Left ventricle myocardium inferior (tissue), 1 donor: Measurements from ENCODE around the gene LYG2. TPM values are rescaled to one million over a fixed set of nuclear protein-coding genes. Genes with fewer than 3 reads are reported as not detected.

Source experiments
- DNase-seq: peaks from one replicate; pipeline ENCODE4 v3.0.0-alpha.2; 2020
- H3K27ac ChIP-seq: fragments of 200-600 bp; replicated peaks from 2 replicates; pipeline ENCODE4 v1.8.0; 2021
- H3K27me3 ChIP-seq: fragments of 200-600 bp; 2 replicates; pipeline ENCODE4 v1.8.0; 2021; ENCODE audit warnings: low read depth
- H3K36me3 ChIP-seq: fragments of 200-600 bp; 2 replicates; pipeline ENCODE4 v1.8.0; 2021
- H3K4me1 ChIP-seq: fragments of 200-600 bp; 2 replicates; pipeline ENCODE4 v1.8.0; 2021
- H3K4me3 ChIP-seq: fragments of 200-600 bp; 2 replicates; pipeline ENCODE4 v1.8.0; 2021; ENCODE audit warnings: mild to moderate bottlenecking, moderate library complexity
- H3K9me3 ChIP-seq: fragments of 200-600 bp; replicated peaks from 2 replicates; pipeline ENCODE4 v1.8.0; 2021
- intact Hi-C: fragments of 100-400 bp; cut with micrococcal nuclease; formaldehyde crosslinking; loops from one replicate; pipeline ENCODE4 v1.11.0; 2022
- total RNA-seq: library from RNA; stranded (reverse); fragmentation: NEBNext Ultra II Directional; extraction: Animal tissue kit (Norgen Biotek cat#: 25700); gene quantifications from one replicate; pipeline ENCODE4 v1.2.1, GENCODE V29; 2021
- TF ChIP-seq, protein P1 (sequence below): fragments of 200-600 bp; IDR thresholded peaks from 2 replicates; pipeline ENCODE4 v1.8.0; 2021; ENCODE audit warnings: antibody characterized with exemption, mild to moderate bottlenecking, borderline replicate concordance
- donor health status: DM: no; HTN: yes; CAD: no; lungs with severe emphysema.

The LYG2 gene
- total RNA-seq, 1 donor from 2014 or later, result not detected

DNA sequence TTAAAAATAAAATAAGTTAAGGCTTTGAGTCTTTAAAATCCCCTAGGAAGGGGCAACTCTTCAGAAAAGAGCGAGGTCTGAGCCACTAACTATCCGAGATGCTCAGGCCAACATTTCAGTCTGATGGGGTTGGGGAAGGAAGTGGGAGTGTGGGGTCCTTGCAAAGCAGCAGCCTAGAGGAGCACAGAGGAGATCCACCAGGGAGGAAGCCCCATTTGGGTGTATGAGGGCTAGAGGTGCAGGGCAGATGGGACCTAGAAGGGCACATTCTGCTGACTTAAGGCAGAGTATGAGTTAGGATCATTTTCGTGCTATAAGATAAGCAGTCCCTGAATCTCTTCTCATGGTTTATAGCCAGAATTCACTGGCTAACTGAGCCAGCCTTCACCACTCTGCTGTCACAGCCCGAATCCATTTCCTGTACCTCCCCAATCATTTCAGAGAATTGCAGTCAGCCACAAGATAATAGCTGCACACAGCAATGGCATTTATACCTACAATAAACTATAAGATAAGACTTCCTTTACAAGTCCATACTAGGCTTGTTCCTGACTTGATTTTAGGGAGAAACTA is 37.5 kb downstream of the LYG2 start:
- Histone ChIP-seq H3K9me3 (no peaks in the 10 kb centered on the region), H3K4me3 (no peak overlapping the region), H3K36me3 (peaks cover 6% of the 10 kb centered on the region), H3K4me1 (no peaks in the 10 kb centered on the region), H3K27me3 (no peaks in the 10 kb centered on the region), H3K27ac (no peak overlapping the region)
- TF ChIP-seq, protein P1, sequence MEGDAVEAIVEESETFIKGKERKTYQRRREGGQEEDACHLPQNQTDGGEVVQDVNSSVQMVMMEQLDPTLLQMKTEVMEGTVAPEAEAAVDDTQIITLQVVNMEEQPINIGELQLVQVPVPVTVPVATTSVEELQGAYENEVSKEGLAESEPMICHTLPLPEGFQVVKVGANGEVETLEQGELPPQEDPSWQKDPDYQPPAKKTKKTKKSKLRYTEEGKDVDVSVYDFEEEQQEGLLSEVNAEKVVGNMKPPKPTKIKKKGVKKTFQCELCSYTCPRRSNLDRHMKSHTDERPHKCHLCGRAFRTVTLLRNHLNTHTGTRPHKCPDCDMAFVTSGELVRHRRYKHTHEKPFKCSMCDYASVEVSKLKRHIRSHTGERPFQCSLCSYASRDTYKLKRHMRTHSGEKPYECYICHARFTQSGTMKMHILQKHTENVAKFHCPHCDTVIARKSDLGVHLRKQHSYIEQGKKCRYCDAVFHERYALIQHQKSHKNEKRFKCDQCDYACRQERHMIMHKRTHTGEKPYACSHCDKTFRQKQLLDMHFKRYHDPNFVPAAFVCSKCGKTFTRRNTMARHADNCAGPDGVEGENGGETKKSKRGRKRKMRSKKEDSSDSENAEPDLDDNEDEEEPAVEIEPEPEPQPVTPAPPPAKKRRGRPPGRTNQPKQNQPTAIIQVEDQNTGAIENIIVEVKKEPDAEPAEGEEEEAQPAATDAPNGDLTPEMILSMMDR, result no peak
- intact Hi-C loops, result no loop called here
- no peak for DNase-seq

DNA sequence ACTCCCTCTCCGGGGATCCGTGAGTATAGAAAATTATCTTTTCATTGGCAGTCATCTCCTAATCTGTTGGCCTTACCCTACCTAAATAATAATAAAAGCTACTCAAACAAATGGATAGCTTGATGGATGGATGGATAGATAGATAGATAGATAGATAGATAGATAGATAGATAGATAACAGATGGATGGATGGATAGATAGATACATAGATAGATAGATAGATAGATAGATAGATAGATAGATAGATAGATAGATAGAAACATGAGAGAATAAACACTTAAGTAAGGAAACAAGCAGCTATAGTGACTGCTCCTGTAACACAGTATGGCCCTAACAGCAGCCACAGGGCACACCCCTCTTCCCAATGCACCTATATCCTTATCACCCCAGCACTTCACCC is 39.4 kb downstream of the LYG2 start:
- no peaks in the 10 kb centered on the region for H3K9me3 ChIP-seq
- no peak overlapping the region for H3K27ac ChIP-seq
- H3K36me3 ChIP-seq, result peaks cover 6% of the 10 kb centered on the region
- TF ChIP-seq, protein P1, result no peak
- intact Hi-C loops, result no loop called here
- no peak overlapping the region for H3K4me3 ChIP-seq
- no peaks in the 10 kb centered on the region for H3K4me1 ChIP-seq
- H3K27me3 ChIP-seq, result no peaks in the 10 kb centered on the region
- DNase-seq, result no peak

DNA sequence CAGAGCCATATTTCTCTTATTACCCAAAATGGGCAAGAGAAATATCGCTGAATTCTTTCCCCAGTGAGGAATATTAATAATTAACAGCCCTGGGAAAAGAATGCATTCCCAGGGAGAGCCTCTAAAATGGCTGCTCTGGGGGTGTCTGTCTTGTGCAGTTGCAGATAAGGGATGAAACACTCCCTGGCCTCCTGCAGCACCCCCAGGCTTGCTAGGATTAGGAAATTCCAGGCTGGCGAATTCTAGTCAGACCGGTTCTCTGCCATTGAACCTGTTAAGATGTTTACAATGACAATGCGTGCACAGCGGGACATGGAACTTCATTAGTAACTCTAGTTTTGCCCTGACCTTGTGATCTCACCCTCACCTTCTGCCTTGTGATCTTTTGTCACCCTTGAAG is 50.0 kb downstream of the LYG2 start:
- Histone ChIP-seq H3K27ac (no peak overlapping the region), H3K4me3 (no peak overlapping the region), H3K36me3 (no peaks in the 10 kb centered on the region), H3K27me3 (no peaks in the 10 kb centered on the region), H3K9me3 (no peaks in the 10 kb centered on the region), H3K4me1 (no peaks in the 10 kb centered on the region)
- intact Hi-C loops, result no loop called here
- no peak for DNase-seq
- TF ChIP-seq, protein P1, result no peak

DNA sequence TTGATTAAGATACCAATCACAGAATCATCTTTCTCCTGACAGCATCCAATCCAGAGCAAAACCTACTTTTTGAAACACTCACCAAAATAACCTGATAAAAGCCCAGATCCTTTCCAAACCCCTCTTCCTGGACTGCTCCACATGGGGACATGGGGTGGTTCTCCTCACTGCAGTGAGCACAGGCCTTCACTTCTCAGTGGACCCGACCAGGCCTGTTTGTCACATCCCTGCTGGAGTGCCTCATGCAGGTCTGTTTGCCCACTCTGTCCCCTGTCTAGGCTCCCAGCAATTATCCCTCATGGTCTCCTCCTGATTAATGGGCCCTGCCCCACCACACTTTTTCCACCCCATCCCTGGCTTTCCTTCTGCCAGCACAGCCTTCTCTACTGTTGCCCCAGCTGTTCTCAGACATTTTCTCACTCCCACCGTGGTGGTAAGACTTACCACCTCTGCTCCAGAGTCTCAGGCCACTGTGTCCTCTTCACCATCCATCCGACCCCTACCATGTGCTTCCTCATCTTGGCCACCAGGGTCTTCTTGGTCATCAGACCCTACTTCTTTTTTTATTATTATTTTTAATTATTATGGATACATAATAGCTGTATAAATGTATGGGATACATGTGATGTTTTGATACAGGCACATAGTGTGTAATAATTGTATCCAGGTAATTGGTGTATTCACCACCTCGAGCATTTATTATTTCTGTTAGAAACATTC is 53.3 kb downstream of the LYG2 start:
- DNase-seq, result no peak
- no peaks in the 10 kb centered on the region for H3K4me1 ChIP-seq
- no peak overlapping the region for H3K27ac ChIP-seq
- H3K36me3 ChIP-seq, result peaks cover 13% of the 10 kb centered on the region
- TF ChIP-seq, protein P1, result no peak
- H3K9me3 ChIP-seq, result no peaks in the 10 kb centered on the region
- intact Hi-C loops, result no loop called here
- no peaks in the 10 kb centered on the region for H3K27me3 ChIP-seq
- no peak overlapping the region for H3K4me3 ChIP-seq

DNA sequence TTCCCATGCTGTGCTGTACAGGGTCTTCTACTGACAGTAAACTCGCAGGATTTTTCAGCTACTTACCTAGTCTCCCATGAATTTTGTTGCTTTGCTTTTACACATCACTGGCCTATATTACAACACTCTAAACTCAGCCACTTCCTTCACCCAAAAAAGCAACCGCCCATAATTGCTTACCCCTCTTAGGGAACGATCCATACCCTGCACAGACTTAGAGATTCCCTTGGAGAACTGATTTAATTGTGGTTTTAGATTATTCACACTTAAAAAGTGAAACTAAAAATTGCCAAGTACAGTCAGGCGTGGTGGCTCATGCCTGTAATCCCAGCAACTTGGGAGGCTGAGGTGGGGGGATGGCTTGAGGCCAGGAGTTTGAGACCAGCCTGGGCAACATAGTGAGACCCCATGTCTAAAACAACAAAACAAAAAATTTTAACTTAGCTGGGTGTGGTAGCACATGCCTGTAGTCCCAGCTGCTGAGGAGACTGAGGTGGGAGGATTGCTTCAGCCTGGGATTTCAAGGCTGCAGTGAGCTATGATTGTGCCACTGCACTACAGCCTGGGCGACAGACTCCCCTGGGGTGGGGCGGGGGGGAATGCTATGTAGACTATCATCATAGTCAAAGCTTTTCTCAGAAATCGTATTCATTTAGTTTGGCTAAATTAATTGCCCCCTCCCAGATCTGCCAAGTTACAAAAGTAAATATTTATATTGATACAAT is 55.2 kb downstream of the LYG2 start:
- TF ChIP-seq, protein P1, result no peak
- Histone ChIP-seq H3K27ac (no peak overlapping the region), H3K4me3 (no peak overlapping the region), H3K36me3 (peaks cover 32% of the 10 kb centered on the region), H3K27me3 (no peaks in the 10 kb centered on the region), H3K9me3 (no peaks in the 10 kb centered on the region), H3K4me1 (no peaks in the 10 kb centered on the region)
- DNase-seq, result no peak
- intact Hi-C loops, result no loop called here
